ENCODE measurements around the gene NLK.
"Not testable (repeated sequence)": the region's sequence is repeated elsewhere in the genome, so short reads cannot be mapped to it uniquely, and the experiment has no call there.

NLK gene

GRCh38 chr17:28236033-28236653, 193.7 kb downstream of the NLK start:
- H3K27me3 ChIP-seq (replicated peaks in 2 of 5; ENCODE audit: control insufficient read depth in 4 of 5, insufficient read depth in 5 of 5, low read length in 4 of 5); H3K4me3 ChIP-seq (ENCODE audit: control insufficient read depth in 1 of 7, extremely low read depth in 1 of 7, insufficient read depth in 4 of 7, low read depth in 2 of 7, low read length in 6 of 7); POLR2A ChIA-PET; H3K27ac ChIP-seq (ENCODE audit: insufficient read depth in 1 of 2, low read depth in 1 of 2, low read length in 2 of 2, poor library complexity in 1 of 2, severe bottlenecking in 2 of 2); DNase-seq; H3K36me3 ChIP-seq (ENCODE audit: control insufficient read depth in 4 of 4, insufficient read depth in 4 of 4, low read length in 3 of 4); H3K9me3 ChIP-seq (ENCODE audit: control extremely low read depth in 1 of 5, control insufficient read depth in 4 of 5, insufficient read depth in 2 of 5, low read depth in 1 of 5, low read length in 4 of 5); H3K4me1 ChIP-seq (ENCODE audit: control extremely low read depth in 1 of 4, control insufficient read depth in 4 of 4, insufficient read depth in 4 of 4, low read length in 3 of 4): not testable (repeated sequence)
- 98% methylated on average over 7 of the region's 13 CpGs for WGBS (ENCODE audit: insufficient coverage)
- CTCF ChIA-PET: interaction anchor here (1.0 to 1.4 kb wide), 4 partner anchors 14 to 34 kb away, joined by 3 to 4 read pairs (median 3); no protein-coding TSS in a partner anchor

- H3K4me1 ChIP-seq (ENCODE audit: control extremely low read depth in 1 of 4, control insufficient read depth in 4 of 4, insufficient read depth in 4 of 4, low read length in 3 of 4); H3K27ac ChIP-seq (ENCODE audit: insufficient read depth in 1 of 2, low read depth in 1 of 2, low read length in 2 of 2, poor library complexity in 1 of 2, severe bottlenecking in 2 of 2); H3K27me3 ChIP-seq (replicated peaks in 2 of 5; ENCODE audit: control insufficient read depth in 4 of 5, insufficient read depth in 5 of 5, low read length in 4 of 5); H3K36me3 ChIP-seq (ENCODE audit: control insufficient read depth in 4 of 4, insufficient read depth in 4 of 4, low read length in 3 of 4); POLR2A ChIA-PET; H3K9me3 ChIP-seq (ENCODE audit: control extremely low read depth in 1 of 5, control insufficient read depth in 4 of 5, insufficient read depth in 2 of 5, low read depth in 1 of 5, low read length in 4 of 5); H3K4me3 ChIP-seq (ENCODE audit: control insufficient read depth in 1 of 7, extremely low read depth in 1 of 7, insufficient read depth in 4 of 7, low read depth in 2 of 7, low read length in 6 of 7): not testable (repeated sequence)
- CTCF ChIA-PET: interaction anchor here (1.6 to 3.5 kb wide), 2 partner anchors 12 to 97 kb away, joined by 3 to 23 read pairs; partner anchors contain the start of genes IFT20 and TNFAIP1
- DNase-seq: peak in 1 of 3 donors; percentile 28
- WGBS (ENCODE audit: insufficient coverage): 97% methylated on average over 16 of the region's 21 CpGs
These were observed 196.2 kb downstream of the NLK start for GRCh38 chr17:28238547-28239270.

DNA sequence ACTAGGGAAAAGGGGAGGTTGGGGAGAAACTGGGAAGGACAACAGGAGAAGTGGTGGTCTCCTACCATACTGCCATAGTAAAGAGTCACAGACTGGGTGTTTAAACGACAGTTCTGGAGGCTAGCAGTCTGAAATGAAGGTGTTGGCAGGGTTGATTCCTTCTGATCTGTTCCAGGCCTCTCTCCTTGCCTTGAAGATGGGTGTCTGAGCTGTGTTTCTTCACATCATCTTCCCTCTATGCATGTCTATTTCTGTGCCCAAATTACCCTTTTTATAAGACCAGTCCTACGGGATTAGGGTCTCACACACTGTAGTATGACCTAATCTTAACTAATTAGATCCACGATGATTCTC, 196.8 kb downstream of the NLK start:
- no peak overlapping the region for H3K4me3 ChIP-seq (ENCODE audit: control insufficient read depth in 1 of 7, extremely low read depth in 1 of 7, insufficient read depth in 4 of 7, low read depth in 2 of 7, low read length in 6 of 7)
- no peak overlapping the region for H3K27ac ChIP-seq (ENCODE audit: insufficient read depth in 1 of 2, low read depth in 1 of 2, low read length in 2 of 2, poor library complexity in 1 of 2, severe bottlenecking in 2 of 2)
- CTCF ChIA-PET: interaction anchor here (1.6 to 3.5 kb wide), 2 partner anchors 11 to 96 kb away, joined by 3 to 23 read pairs; partner anchors contain the start of genes IFT20 and TNFAIP1
- H3K4me1 ChIP-seq (ENCODE audit: control extremely low read depth in 1 of 4, control insufficient read depth in 4 of 4, insufficient read depth in 4 of 4, low read length in 3 of 4): no peaks in the 10 kb centered on the region
- no peaks in the 10 kb centered on the region for H3K36me3 ChIP-seq (ENCODE audit: control insufficient read depth in 4 of 4, insufficient read depth in 4 of 4, low read length in 3 of 4)
- WGBS (ENCODE audit: insufficient coverage): 90% methylated on average over 3 of the region's 3 CpGs
- H3K9me3 ChIP-seq (ENCODE audit: control extremely low read depth in 1 of 5, control insufficient read depth in 4 of 5, insufficient read depth in 2 of 5, low read depth in 1 of 5, low read length in 4 of 5): no peaks in the 10 kb centered on the region
- DNase-seq: no peak
- no peaks in the 10 kb centered on the region for H3K27me3 ChIP-seq (replicated peaks in 2 of 5; ENCODE audit: control insufficient read depth in 4 of 5, insufficient read depth in 5 of 5, low read length in 4 of 5)
- POLR2A ChIA-PET: no interaction called here

- no peak overlapping the region for H3K4me3 ChIP-seq (ENCODE audit: control insufficient read depth in 1 of 7, extremely low read depth in 1 of 7, insufficient read depth in 4 of 7, low read depth in 2 of 7, low read length in 6 of 7)
- no peaks in the 10 kb centered on the region for H3K4me1 ChIP-seq (ENCODE audit: control extremely low read depth in 1 of 4, control insufficient read depth in 4 of 4, insufficient read depth in 4 of 4, low read length in 3 of 4)
- peaks cover 0 to 3% (median 0%) of the 10 kb centered on the region in 5 experiments for H3K27me3 ChIP-seq (replicated peaks in 2 of 5; ENCODE audit: control insufficient read depth in 4 of 5, insufficient read depth in 5 of 5, low read length in 4 of 5)
- no peaks in the 10 kb centered on the region for H3K36me3 ChIP-seq (ENCODE audit: control insufficient read depth in 4 of 4, insufficient read depth in 4 of 4, low read length in 3 of 4)
- DNase-seq: no peak
- POLR2A ChIA-PET: no interaction called here
- H3K9me3 ChIP-seq (ENCODE audit: control extremely low read depth in 1 of 5, control insufficient read depth in 4 of 5, insufficient read depth in 2 of 5, low read depth in 1 of 5, low read length in 4 of 5): no peaks in the 10 kb centered on the region
- WGBS (ENCODE audit: insufficient coverage): 89% methylated on average over 6 of the region's 8 CpGs
- H3K27ac ChIP-seq (ENCODE audit: insufficient read depth in 1 of 2, low read depth in 1 of 2, low read length in 2 of 2, poor library complexity in 1 of 2, severe bottlenecking in 2 of 2): no peak overlapping the region
- CTCF ChIA-PET: interaction anchor here (1.1 to 3.5 kb wide), 2 partner anchors 10 kb away, joined by 6 to 23 read pairs; no protein-coding TSS in a partner anchor
These were observed 198.3 kb downstream of the NLK start for GRCh38 chr17:28240688-28241340.

DNA sequence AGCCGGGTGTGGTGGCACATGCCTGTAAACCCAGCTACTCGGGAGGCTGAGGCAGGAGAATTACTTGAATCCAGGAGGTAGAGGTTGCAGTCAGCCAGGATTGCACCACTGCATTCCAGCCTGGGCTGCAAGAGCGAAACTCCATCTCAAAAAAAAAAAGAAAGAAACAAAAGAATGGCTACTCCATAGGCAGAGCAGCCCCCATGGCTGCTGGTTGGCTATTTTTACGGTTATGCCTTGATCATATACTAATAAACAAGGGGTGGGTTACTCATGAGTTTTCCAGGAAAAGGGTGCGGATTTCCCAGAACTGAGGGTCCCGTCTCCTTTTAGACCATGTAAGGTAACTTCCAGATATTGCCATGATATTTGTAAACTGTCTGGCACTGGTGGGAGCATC, 200.3 kb downstream of the NLK start:
- CTCF ChIA-PET: no interaction called here

GRCh38 chr17:28243268-28243667, 200.8 kb downstream of the NLK start:
- H3K36me3 ChIP-seq (ENCODE audit: control insufficient read depth in 4 of 4, insufficient read depth in 4 of 4, low read length in 3 of 4); H3K9me3 ChIP-seq (ENCODE audit: control extremely low read depth in 1 of 5, control insufficient read depth in 4 of 5, insufficient read depth in 2 of 5, low read depth in 1 of 5, low read length in 4 of 5); H3K4me1 ChIP-seq (ENCODE audit: control extremely low read depth in 1 of 4, control insufficient read depth in 4 of 4, insufficient read depth in 4 of 4, low read length in 3 of 4); H3K27ac ChIP-seq (ENCODE audit: insufficient read depth in 1 of 2, low read depth in 1 of 2, low read length in 2 of 2, poor library complexity in 1 of 2, severe bottlenecking in 2 of 2); CTCF ChIA-PET; DNase-seq; H3K4me3 ChIP-seq (ENCODE audit: control insufficient read depth in 1 of 7, extremely low read depth in 1 of 7, insufficient read depth in 4 of 7, low read depth in 2 of 7, low read length in 6 of 7); H3K27me3 ChIP-seq (replicated peaks in 2 of 5; ENCODE audit: control insufficient read depth in 4 of 5, insufficient read depth in 5 of 5, low read length in 4 of 5): not testable (repeated sequence)
- POLR2A ChIA-PET: interaction anchor here (0.5 kb wide), 1 partner anchor 66 kb away, joined by 4 read pairs; no protein-coding TSS in a partner anchor
- 100% methylated on average over 1 of the region's 4 CpGs for WGBS (ENCODE audit: insufficient coverage)

More for the DNA sequence above, 200.3 kb downstream of the NLK start:
- H3K27ac ChIP-seq (ENCODE audit: insufficient read depth in 1 of 2, low read depth in 1 of 2, low read length in 2 of 2, poor library complexity in 1 of 2, severe bottlenecking in 2 of 2): no peak overlapping the region
- POLR2A ChIA-PET: no interaction called here
- no peaks in the 10 kb centered on the region for H3K36me3 ChIP-seq (ENCODE audit: control insufficient read depth in 4 of 4, insufficient read depth in 4 of 4, low read length in 3 of 4)
- no peaks in the 10 kb centered on the region for H3K9me3 ChIP-seq (ENCODE audit: control extremely low read depth in 1 of 5, control insufficient read depth in 4 of 5, insufficient read depth in 2 of 5, low read depth in 1 of 5, low read length in 4 of 5)
- peaks cover 0 to 4% (median 0%) of the 10 kb centered on the region in 5 experiments for H3K27me3 ChIP-seq (replicated peaks in 2 of 5; ENCODE audit: control insufficient read depth in 4 of 5, insufficient read depth in 5 of 5, low read length in 4 of 5)
- no peaks in the 10 kb centered on the region for H3K4me1 ChIP-seq (ENCODE audit: control extremely low read depth in 1 of 4, control insufficient read depth in 4 of 4, insufficient read depth in 4 of 4, low read length in 3 of 4)
- no peak overlapping the region for H3K4me3 ChIP-seq (ENCODE audit: control insufficient read depth in 1 of 7, extremely low read depth in 1 of 7, insufficient read depth in 4 of 7, low read depth in 2 of 7, low read length in 6 of 7)
- DNase-seq: no peak
- WGBS (ENCODE audit: insufficient coverage): 100% methylated on average over 2 of the region's 6 CpGs

DNA sequence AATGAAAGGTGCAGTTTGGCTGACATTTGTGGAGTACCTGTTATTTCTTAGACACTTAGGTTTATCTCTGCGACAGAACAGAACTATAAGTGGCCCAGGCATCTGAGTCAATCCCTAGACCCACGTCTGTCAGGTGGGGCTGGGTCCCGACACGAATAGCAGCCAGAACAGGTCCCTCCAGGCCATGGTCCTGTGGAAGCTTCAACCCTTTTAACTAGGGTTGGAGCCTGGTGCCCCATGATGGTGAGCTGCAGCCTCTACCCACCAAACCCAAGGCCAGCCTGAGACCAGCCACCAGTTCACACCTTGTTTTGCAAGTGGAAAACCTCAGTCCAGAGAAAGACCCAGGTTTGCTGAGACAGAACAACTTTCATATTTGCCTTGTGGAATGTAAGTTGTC, 202.0 kb downstream of the NLK start:
- 100% methylated on average over 4 of the region's 4 CpGs for WGBS (ENCODE audit: insufficient coverage)
- H3K27ac ChIP-seq (ENCODE audit: insufficient read depth in 1 of 2, low read depth in 1 of 2, low read length in 2 of 2, poor library complexity in 1 of 2, severe bottlenecking in 2 of 2): no peak overlapping the region

More for the DNA sequence above, 202.0 kb downstream of the NLK start:
- Histone ChIP-seq H3K36me3 (ENCODE audit: control insufficient read depth in 4 of 4, insufficient read depth in 4 of 4, low read length in 3 of 4) (no peaks in the 10 kb centered on the region), H3K9me3 (ENCODE audit: control extremely low read depth in 1 of 5, control insufficient read depth in 4 of 5, insufficient read depth in 2 of 5, low read depth in 1 of 5, low read length in 4 of 5) (no peaks in the 10 kb centered on the region), H3K27me3 (replicated peaks in 2 of 5; ENCODE audit: control insufficient read depth in 4 of 5, insufficient read depth in 5 of 5, low read length in 4 of 5) (peaks cover 0 to 9% (median 0%) of the 10 kb centered on the region in 5 experiments), H3K4me3 (ENCODE audit: control insufficient read depth in 1 of 7, extremely low read depth in 1 of 7, insufficient read depth in 4 of 7, low read depth in 2 of 7, low read length in 6 of 7) (no peak overlapping the region), H3K4me1 (ENCODE audit: control extremely low read depth in 1 of 4, control insufficient read depth in 4 of 4, insufficient read depth in 4 of 4, low read length in 3 of 4) (no peaks in the 10 kb centered on the region)
- ChIA-PET POLR2A (no interaction called here), CTCF (no interaction called here)
- no peak for DNase-seq

Data from common myeloid progenitor, CD34-positive (primary cell).